ENCODE data around the gene NOTCH1.
"Not testable (repeated sequence)": the region's sequence is repeated elsewhere in the genome, so short reads cannot be mapped to it uniquely, and the experiment has no call there.

The NOTCH1 gene

DNA sequence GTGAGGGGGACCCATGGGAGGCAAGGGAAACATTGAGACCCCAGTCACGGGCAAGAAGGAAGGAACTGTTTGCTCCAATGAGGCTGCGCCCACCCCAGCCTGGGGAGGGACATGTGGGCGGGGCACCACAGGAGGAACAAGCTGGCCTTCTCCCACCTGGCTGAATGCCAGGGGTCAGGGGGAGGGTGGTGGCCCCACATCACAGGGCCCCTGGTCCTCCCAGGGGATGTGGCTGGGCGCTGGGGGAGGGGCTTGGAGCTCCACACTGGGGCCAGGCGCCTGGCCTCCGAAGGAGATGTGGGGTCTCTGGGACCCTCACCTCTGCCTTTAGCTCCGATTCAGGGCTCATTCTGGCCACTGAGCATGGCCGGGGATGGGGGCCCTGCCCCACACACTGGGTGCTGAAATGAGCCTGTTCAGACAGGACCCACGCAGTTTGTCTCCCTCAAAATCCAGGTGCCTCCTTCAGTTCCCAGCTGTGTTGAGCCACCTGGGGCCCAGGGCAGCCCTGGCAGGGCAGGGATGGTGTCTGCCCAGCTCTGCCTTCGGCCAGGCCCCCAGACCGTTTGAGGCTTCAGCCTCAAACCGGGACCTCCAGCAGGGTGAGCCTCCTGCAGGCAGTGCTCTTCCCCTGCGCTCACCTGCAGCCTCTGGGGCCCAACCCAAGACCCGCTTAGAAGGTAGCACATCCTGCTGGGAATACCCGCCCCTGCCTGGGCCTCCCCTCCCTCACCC lies 33.2 kb upstream of the NOTCH1 start:
- no peak for DNase-seq (ENCODE audit: low spot score)

DNA sequence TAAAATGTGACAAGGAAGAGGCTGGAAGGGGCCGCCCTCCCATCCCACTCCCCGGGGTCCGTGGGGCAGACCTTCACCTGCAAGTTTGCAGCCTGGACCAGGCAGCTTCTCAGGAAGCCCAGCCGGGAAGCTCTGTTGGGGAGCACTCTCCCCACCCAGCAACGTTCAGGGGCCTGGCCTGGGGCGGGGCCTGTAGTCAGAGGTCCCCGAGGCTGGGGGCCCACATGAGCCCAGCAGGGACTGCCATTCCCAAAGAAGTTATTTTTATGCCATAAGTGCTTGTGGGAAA lies 32.7 kb upstream of the NOTCH1 start:
- no peak for DNase-seq (ENCODE audit: low spot score)

DNA sequence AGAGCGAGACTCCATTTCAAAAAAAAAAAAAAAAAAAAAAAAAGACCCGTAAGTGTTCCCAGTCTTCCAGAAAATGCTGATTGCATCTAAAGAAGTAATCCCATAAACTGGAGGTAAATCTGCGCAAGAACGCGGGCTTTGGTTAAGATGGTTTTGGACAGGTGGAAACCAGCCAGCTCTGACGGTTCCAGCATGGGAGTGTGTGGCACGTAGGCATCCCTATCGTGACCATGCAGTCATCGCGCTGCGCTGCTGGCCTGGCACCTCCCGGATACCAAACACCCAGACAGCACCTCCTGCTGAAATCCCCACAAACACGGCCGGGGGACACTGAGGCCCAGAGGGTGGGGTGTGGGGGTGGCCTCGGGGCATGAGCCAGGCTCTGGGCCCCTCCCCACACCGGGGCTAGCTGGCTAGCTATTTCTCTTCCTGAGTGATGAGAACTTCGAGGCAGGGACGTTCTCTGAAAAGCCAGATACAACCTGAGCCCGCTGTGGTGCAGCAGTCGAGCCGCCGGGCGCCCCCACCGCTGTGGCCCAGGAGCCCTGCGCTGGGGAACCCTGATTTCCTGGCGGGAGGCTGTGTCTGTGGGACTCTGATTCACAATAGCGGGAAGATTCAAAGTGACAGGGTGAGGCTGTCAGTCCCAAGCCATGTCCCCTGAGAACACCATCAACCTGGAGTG lies 32.2 kb upstream of the NOTCH1 start:
- no peak for DNase-seq (ENCODE audit: low spot score)

DNA sequence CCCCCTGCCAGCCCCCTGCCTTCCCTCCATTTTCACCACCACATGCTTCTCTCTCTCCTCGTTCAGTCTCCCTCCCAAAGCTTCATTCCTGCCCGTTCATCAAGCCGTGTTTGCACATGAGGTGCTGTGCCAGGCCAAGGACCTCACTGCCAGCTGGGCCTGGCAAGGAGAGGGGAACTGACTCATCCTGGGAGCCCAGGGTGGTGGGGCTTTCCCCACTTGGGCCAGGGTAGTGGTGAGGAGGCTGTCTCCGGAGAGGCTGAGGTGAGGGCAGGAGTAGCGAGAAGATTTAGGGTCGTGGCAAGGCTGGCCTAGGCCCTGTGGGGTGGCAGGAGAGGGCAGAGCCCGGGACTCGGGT lies 30.4 kb upstream of the NOTCH1 start:
- no peak for DNase-seq (ENCODE audit: low spot score)

DNA sequence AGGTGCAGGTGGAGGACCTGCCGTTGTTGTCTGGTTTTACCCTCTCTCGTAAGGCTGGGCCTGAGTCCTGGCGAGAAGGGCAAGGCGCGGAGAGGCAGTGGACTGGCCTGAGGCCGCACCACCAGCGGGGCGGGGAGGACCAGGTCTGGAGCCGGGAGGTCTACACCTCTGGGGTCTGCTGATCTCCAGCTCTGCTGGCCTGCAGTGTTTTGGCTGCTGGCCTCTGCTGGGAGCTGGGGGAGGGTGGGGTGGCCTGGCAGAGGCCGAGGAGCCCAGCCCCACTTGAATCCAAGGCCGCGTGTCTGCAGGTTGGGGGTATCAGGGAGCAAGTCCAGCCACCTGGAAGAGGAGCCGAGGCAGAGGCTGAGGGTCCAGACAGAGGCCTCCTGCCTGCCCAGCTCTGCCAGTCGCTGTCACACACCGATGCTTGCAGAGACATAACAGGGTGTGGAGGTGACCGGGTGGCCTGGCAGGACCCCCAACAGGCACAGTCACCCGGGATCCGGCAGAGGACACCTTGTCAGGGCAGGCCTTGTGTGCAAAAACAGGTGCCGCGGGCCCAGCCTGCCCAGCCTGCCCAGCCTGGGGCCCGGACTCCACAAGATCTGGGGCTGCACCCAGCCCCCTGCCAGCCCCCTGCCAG lies 29.9 kb upstream of the NOTCH1 start:
- DNase-seq (ENCODE audit: low spot score): no peak

DNA sequence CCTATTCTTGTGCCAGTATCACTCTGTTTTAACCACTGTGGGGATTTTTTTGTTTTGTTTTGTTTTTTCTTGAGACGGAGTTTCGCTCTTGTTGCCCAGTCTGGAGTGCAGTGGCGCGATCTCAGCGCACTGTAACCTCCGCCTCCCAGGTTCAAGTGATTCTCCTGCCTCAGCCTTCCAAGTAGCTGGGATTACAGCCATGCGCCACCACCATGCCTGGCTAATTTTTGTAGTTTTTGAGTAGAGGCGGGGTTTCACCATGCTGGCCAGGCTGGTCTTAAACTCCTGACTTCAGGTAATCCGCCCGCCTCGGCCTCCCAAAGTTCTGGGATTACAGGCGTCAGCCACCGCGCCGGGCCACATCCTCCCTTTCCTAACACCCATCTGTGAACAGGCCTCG lies 28.8 kb upstream of the NOTCH1 start:
- DNase-seq (ENCODE audit: low spot score): not testable (repeated sequence)

DNA sequence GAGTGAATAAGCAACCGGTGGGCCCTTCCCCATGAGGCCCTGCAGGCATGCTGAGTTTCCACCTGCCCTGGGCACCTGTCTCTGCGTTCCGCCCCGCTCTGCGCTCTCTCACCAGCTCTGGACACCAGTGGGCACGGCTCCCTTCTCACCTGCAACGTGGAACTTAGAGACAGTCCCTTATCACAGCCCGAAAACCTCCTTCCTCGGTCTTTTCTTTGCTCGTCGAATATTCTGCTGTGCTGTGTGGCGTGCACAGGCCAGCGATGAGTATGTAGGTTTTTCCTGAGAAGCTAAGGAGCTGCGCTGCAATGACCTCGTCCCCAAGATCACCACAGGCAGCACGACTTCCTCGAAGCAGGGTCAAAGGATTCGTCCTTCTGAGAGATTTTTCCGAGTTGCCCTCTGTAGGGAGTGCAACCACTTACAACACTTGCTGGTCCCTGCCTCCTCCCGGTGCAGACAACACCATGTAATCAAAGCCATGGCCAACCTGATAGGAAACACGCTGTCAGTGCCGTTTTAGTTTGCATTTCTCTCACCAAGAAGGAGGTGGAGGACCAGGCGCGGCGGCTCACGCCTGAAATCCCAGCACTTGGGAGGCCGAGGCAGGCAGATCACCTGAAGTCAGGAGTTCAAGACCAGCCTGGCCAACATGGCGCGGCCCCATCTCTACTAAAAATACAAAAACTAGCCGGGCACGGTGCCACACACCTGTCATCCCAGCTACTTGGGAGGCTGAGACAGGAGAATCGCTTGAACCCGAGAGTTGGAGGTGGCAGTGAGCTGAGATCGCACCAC lies 27.2 kb upstream of the NOTCH1 start:
- no peak for DNase-seq (ENCODE audit: low spot score)

DNA sequence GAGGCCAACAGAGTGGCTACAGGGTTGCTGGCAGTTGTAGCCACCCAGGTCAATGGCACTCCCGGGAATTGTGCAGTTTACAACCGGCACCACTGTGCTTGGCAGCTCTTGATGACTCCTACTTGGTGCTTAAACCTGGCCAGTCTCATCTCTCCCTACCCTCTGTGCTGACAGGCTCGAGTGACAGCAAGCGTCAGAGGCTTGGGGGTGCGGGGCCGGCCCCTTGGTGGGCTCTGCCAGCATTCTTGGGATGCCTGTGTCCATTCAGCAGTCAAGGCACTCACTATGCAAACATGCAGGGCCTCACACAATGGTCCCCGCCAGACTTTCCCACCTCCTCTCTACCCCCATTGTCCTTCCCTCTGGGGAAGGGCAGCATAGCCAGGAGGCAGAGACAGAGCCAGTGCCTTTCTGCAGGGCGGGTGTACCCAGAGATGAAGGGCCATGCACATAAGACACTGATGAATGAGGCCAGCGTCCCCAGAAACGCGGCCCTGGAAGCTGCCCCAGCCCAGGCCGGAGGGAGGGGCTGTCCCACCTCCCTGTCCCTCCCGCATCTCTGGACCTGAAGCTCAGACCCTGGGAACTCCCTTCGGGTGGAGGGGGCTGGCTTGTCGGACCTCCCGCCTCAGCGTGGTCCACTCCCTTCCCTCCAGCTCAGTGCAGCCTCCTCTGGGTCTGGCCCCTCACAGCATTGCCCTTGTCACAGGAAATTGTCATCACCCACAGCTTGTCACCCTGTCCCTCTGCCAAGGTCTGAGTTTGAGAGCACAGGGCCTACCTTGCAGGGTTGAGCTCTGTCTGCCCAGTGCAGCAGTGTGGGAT lies 26.4 kb upstream of the NOTCH1 start:
- no peak for DNase-seq (ENCODE audit: low spot score)

DNA sequence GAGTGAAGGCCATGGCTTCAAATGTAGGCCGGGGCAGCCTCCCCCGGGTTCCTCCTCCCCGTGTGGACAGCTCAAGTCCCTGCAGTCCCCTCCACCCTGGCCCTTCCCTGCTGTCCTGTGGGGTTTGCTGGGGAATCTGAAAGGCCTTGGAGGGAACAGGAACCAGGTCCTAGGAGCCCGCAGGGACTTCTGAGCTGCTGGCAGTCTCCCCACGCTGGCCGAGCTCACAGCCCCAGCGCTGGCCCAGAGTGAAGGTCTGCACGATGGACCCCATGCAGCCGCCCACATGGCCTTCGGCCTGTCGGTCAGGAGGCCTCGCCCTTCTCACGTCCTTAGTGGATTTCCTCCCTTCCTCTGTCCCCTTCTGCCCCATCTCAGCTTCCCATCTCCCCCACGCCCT lies 25.7 kb upstream of the NOTCH1 start:
- DNase-seq (ENCODE audit: low spot score): no peak

DNA sequence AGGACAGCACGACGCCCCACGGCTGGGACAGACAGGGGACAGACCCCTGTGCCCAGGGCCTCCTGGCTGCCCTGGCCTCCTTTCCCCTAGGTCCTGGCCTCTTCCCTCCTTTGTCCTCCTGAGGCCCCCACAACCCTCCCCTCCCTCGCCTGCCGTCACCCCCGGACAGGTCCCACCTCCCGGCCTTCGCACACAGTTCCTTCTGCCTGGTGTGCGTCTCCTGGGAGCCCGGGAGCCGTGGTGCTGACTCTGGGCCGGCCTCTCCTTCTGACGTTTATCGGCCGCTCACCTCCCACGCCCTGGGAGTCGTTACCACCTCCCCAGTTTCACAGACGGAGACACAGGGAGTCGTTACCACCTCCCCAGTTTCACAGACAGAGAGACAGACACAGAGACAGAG lies 25.1 kb upstream of the NOTCH1 start:
- no peak for DNase-seq (ENCODE audit: low spot score)

DNA sequence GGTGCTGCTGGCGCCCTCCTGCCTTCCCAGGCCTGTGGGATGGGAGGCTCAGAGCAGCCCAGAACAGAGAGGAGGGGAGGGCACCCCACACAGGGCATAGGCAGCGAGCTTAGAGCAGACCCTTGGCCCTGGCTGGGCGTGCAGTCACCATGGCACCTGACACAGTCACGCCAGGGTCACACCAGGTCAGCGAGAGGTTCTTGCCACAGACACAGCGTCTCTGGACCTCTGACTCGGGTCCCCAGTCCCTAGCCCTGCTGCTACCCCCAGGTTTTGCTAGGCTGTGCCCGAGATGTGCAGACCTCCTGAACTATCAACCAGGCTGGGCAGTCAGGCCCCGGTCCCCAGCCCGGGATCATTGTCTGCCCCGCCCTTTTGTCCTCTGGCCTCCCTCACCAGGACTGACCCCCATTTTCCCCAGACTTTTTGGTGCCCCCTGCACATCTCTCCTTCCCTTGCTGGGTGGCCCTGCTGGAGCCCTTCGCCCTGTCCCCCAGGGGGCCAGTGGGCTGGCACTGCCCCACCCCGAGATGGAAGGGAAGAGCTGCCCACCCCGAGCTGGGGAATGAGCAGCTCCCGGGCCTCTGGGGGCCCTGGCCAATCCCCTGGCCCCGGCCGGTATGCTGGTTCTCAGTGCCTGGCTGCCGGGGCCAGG lies 24.5 kb upstream of the NOTCH1 start:
- DNase-seq (ENCODE audit: low spot score): no peak

DNA sequence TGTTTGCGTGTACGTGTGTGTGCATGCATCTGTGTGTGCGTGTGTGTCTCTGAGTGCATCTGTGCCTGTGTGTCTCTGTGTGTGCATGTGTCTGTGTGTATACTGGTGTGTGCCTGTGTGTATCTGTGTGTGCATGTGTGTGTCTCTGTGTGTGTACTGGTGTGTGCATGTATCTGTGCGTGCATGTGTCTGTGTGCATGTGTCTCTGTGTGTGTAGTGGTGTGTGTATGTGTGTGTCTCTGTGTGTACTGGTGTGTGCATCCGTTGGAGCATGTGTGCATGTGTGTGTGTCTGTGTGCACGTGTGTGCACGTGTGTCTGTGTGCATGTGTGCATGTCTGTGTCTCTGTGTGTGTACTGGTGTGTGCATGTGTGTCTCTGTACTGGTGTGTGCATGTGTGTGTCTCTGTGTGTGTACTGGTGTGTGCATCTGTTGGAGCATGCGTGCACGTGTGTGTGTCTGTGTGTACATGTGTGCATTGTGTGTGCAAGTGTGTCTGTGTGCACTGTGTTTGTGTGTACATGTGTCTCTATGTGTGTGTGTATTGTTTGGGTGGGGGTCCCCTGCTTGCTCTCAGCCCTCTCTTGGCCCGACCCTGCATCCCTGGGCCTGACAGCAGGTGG lies 23.8 kb upstream of the NOTCH1 start:
- DNase-seq (ENCODE audit: low spot score): no peak

DNA sequence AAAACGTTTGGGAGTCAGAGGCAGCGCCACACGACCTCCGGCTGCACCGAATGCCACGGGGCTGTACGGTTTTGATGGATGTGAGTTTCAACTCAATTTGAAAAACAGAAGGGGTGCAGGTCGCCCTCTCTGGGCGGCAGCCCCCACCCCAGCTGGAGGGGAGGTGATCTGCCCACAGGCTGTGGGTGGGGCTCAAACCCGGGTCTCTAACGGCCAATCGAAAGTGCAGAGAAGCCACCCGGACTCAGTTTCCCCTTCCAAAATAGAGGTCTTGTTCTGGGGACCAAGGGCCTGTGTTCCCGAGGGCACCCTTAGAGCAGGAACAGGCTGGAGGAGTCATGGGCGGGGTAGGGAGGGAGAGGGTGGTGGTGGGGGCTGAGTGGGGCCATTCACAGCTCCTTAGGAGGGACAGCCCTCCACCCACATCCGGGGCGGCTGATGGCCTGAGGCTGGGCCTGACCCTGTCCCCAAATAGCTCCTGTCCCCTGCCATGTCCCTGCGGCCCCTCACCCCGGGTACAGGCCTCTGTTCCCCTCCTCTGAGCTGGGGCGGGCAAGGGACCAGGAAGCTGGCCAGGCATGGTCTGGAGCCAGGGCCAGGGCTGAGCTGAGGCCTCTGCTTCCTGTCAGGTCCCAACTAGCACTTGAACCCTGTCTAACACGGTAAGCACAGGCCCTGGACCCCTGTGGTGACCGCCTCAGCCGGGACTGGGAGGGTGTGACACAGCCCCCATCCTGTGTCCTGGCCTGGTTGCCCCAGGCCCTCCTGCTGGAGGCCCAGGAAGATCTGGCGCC lies 22.6 kb upstream of the NOTCH1 start:
- no peak for DNase-seq (ENCODE audit: low spot score)

DNA sequence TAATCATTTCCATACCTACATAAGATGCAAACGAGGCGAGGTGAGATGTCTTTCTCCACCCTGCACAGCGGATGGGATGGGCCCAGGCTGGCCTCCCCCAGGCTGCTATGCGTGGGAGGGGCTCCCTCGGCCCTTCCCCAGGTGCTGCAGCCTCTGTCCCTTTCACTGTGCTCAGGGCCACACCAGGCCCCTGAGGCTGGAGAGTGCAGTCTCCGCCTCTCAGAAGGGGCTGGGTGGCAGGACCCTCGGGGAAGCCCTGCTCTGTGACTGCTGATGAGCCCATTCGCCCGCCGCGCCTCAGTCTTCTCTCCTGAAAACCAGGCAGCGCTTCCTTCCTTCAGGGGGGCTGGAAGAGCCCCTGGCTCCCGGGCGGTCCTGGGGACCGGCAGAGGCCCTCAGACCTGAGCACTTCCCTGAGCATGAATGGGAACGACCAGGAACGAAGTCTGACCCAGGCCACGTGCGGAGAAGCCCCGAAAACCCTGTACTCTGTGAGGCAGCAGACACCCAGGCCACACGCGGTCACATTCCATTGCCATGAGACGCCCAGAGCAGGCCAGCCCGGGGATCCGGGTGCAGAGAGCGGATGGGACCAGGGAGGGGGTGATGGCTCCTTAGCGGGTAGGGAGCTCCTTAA lies 21.9 kb upstream of the NOTCH1 start:
- no peak for DNase-seq (ENCODE audit: low spot score)

DNA sequence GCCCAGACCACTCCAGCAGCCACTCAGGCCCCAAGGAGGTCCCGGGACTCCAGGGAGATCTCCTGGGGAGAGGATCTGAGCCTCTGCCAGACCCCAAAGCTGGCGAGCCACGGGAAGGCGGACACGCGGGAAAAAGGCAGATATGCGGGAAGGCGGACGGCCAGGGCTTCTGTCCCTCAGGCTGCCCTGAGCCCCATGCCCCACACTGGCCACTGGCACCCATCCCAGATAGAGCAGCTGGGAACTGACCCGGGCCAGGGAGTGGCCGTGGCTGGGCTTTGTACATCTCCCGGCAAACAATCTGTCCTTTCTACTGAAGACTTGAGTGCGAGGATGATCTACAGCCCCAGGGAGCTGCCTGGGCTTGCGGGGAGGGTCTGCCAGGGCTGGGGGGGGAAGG lies 21.1 kb upstream of the NOTCH1 start:
- peak; percentile 93 for DNase-seq (ENCODE audit: low spot score)

DNA sequence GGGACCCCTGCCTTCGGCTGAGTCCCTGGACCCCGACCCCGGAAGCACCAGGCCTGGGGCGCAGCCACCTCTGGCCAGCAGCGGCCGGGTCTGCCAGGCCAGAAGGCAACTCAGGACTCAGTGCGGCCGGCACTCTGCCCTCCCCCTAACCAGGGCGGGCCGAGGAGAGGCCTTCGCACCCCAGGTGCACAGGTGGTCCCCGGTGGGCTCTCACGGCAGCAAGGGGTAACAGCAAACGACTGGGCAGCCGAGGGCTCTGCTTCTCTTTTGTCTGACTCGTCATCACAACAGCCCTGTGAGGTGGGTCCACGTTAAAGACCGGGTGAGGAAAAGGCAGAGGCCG lies 20.7 kb upstream of the NOTCH1 start:
- no peak for DNase-seq (ENCODE audit: low spot score)

DNA sequence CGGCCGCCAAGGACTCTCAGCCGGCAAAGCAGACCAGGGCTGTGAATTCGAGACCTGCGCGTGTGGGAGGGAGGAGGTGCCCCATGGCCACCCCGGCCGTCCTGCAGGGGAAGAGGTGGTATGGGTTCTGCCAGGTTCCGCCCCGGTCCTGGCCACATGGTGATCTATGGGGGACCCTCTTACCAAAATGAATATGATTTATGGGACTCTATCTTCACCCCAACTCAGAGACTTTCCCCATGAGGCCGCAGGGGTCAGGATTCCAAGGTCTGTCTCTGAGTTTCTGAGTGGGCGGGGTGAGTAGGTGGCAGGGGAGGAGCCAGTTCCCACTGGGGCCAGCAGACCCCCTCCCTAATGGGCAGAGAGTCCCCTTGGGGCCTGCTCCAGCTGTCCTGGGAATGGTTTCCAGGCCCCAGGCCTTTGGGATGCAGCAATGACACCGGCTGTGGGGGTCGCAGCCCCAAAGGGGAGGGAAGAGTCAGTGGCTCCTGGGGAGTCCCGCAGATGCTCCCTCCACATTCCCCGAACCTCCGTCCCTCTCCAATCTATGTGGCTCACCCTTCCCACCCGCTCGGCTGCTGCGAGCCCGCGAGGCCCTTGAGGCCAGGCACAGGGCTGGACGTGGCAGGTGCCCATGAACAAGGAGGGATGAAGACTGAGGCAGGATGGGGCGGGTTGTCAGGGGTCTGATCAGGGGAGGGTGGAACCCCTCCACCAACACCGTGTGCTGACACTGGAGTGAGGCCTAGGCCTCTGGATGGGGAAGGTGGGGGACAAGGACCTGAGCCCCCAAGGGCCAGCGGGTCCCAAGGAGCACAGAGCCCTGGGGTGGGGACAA lies 20.1 kb upstream of the NOTCH1 start:
- no peak for DNase-seq (ENCODE audit: low spot score)

DNA sequence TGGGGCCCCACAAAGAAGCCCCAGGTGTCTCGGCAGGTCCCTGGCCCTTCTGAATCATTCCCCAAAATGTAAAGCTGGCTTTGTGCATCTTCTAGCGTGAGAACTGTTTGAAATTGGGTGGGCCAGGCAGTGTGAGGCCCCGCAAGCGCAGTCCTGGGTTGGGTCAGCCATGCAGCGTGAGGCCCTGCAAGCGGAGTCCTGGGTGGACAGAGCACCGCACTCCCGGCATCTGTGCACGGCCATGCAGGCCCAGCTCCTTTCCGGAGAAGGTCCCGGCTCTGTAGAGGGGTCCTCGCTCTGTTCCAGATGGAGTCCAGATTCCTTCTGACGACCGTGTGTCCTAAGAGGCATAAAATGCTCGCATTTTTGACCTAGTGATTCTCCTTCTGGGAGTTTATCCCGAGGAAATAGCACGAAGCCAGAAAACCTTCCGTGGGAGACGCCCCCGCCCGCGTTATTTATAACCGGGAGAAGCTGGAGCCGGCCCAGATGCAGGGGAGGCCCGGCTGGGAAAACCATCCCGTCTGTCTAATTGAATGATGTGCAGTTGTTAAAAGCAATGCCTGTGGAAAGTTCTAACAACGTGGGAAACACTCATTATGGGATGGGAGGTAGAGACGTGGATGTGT lies 19.4 kb upstream of the NOTCH1 start:
- DNase-seq (ENCODE audit: low spot score): peak; percentile 71
